ENCODE data around the gene PSMD7. TPM values are rescaled to one million over a fixed set of nuclear protein-coding genes. Genes with fewer than 3 reads are reported as not detected.
"Not testable (repeated sequence)": the region's sequence is repeated elsewhere in the genome, so short reads cannot be mapped to it uniquely, and the experiment has no call there.

Gene PSMD7
- total RNA-seq, 2 experiments from 2014 or later: 95.0 to 97.6 TPM

DNA sequence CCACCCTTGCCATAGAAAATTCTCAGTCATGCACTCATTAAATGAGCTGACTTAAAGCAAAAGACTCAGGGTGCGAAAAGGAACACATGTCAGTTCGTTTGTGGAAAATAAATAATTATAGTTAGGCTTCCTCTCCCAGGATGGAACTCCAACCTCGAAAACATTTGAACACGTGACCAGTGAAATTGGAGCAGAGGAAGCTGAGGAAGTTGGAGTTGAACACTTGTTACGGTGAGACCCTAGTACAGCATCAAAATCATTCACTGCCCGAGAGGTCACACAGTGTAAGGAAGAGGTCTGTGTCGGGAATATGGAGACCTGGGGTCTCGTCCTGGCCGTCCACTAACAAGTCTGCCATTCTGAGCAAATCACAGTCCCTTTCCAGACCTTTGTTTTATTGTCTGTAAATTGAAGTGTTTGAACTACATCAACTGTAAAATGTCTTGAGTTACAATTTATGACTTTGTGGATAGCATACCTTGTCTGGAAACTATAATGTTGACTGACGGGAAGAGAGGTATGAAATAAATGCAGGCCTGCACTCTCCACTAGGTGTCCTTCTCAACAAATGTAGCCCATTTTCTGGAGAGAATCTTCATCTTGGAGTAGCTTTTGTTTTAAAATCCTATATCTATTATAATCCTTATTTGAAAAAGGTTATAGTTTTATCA, 7.7 kb downstream of the PSMD7 start:
- CTCF ChIA-PET: interaction anchor here (0.6 to 2.0 kb wide), 6 partner anchors 9 to 207 kb away, joined by 3 to 6 read pairs (median 4); no protein-coding TSS in a partner anchor
- no peak for DNase-seq
- no peak overlapping the region for H3K4me3 Mint-ChIP-seq
- POLR2A ChIA-PET: interaction anchor here (0.7 to 2.3 kb wide), 6 partner anchors 7 to 363 kb away, joined by 3 to 12 read pairs (median 3); no protein-coding TSS in a partner anchor
- no peak overlapping the region for H3K27ac Mint-ChIP-seq
- H3K36me3 Mint-ChIP-seq (ENCODE audit: low read depth): peaks cover 74% of the 10 kb centered on the region
- H3K27me3 Mint-ChIP-seq: no peaks in the 10 kb centered on the region
- H3K9me3 Mint-ChIP-seq: no peaks in the 10 kb centered on the region
- H3K4me1 Mint-ChIP-seq: peaks cover 21% of the 10 kb centered on the region

DNA sequence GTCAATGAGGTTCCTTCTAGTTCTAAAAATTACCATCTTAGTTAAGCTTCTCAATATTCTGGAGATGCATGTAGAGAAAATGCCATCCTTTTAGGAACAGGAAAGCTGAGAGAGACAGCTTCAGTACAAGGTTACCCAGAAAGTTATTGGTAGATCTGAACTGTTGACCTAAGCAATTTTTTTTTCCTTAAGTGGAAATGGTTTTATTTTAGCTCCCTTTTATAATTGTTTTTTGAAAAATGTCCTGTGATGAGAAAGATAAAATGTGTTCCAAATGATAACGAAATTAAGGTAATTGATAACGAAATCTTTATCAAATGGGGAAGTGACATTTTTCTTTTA, 8.2 kb downstream of the PSMD7 start:
- Mint-ChIP-seq H3K36me3 (ENCODE audit: low read depth) (peaks cover 68% of the 10 kb centered on the region), H3K4me3 (no peak overlapping the region), H3K27me3 (no peaks in the 10 kb centered on the region), H3K4me1 (peaks cover 15% of the 10 kb centered on the region), H3K27ac (no peak overlapping the region), H3K9me3 (no peaks in the 10 kb centered on the region)
- ChIA-PET POLR2A (interaction anchor here (1.1 to 2.3 kb wide), 4 partner anchors 8 to 13 kb away, joined by 3 to 12 read pairs (median 4); no protein-coding TSS in a partner anchor), CTCF (interaction anchor here (0.8 to 2.0 kb wide), 5 partner anchors 9 to 162 kb away, joined by 3 to 6 read pairs (median 4); no protein-coding TSS in a partner anchor)
- no peak for DNase-seq

DNA sequence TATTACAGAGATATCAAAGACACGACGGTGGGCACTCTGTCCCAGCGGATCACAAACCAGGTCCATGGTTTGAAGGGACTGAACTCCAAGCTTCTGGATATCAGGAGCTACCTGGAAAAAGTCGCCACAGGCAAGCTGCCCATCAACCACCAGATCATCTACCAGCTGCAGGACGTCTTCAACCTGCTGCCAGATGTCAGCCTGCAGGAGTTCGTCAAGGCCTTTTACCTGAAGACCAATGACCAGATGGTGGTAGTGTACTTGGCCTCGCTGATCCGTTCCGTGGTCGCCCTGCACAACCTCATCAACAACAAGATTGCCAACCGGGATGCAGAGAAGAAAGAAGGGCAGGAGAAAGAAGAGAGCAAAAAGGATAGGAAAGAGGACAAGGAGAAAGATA, 8.7 kb downstream of the PSMD7 start:
- no peak for DNase-seq
- no peaks in the 10 kb centered on the region for H3K9me3 Mint-ChIP-seq
- ChIA-PET POLR2A (interaction anchor here (1.1 to 2.3 kb wide), 4 partner anchors 8 to 12 kb away, joined by 3 to 12 read pairs (median 4); no protein-coding TSS in a partner anchor), CTCF (interaction anchor here (0.8 to 2.0 kb wide), 4 partner anchors 9 to 161 kb away, joined by 3 to 6 read pairs (median 5); no protein-coding TSS in a partner anchor)
- no peaks in the 10 kb centered on the region for H3K27me3 Mint-ChIP-seq
- H3K36me3 Mint-ChIP-seq (ENCODE audit: low read depth): peaks cover 64% of the 10 kb centered on the region
- H3K4me3 Mint-ChIP-seq: no peak overlapping the region
- peak overlapping the region; percentile 7 for H3K27ac Mint-ChIP-seq
- H3K4me1 Mint-ChIP-seq: peaks cover 11% of the 10 kb centered on the region

DNA sequence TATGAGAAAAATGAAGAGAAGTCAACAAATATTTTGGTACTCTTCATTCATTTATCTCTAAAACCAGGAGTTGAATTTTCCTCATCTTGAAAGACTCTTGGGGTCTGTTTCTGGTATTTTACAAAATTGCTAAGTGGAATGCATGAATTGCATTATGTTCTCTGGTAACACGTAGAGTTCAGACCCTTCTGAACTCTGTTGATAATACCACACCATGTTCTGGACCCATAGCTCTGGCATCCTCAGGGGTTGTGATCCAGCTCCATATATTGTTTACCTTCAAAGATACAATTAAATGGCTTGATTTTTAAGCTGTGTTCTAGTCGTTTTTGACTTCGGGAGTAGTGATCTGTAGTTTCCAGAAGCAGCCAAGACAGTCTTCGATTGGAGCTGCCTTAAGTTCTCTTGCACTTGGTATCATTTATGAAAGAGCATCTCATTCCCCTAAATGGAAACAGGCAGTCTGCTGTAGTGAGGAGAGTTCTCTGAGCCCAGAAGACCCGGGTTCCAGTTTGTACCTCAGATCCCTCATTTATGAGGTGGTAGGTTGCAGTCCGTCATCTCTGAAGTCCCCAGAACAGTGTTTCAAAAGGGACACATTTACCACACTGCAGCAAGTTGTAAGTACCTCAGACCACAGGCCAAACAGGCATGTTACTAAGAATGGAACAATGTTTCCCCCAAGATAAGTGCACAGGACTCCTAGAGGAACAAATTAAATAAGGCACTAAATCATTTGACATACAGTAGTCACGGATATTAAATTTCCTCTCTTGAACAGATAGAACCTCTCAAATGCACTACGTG, 9.6 kb downstream of the PSMD7 start:
- Mint-ChIP-seq H3K36me3 (ENCODE audit: low read depth) (peaks cover 57% of the 10 kb centered on the region), H3K27me3 (no peaks in the 10 kb centered on the region), H3K9me3 (no peaks in the 10 kb centered on the region), H3K27ac (no peak overlapping the region), H3K4me3 (no peak overlapping the region), H3K4me1 (peaks cover 7% of the 10 kb centered on the region)
- POLR2A ChIA-PET: interaction anchor here (0.6 to 2.3 kb wide), 4 partner anchors 9 to 338 kb away, joined by 3 to 12 read pairs (median 4); no protein-coding TSS in a partner anchor
- CTCF ChIA-PET: interaction anchor here (2.0 kb wide), 1 partner anchor 11 kb away, joined by 6 read pairs; no protein-coding TSS in a partner anchor
- no peak for DNase-seq

DNA sequence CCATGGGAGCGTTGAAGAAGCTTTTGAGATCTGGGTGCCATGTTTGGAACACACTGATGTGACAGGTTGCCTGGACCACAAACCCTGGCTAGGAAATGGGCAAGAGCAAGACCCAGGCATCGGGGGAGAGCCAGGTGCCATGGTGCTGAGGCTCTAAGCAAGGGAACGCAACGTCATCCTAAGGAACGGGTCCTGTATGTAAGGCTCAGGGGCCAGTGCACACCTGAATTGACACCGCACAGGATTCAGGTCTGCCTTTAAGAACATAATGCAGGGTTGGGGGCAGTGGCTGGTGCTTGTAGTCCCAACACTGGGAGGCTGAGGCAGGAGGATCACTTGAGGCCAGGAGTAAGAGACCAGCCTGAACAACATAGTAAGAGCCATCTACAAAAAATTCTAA, 10.8 kb downstream of the PSMD7 start:
- no peak overlapping the region for H3K4me3 Mint-ChIP-seq
- H3K27ac Mint-ChIP-seq: no peak overlapping the region
- CTCF ChIA-PET: interaction anchor here (3.5 kb wide), 1 partner anchor 10 kb away, joined by 17 read pairs; the partner anchor contains the start of gene PSMD7
- H3K36me3 Mint-ChIP-seq (ENCODE audit: low read depth): peaks cover 45% of the 10 kb centered on the region
- H3K9me3 Mint-ChIP-seq: no peaks in the 10 kb centered on the region
- POLR2A ChIA-PET: interaction anchor here (1.3 kb wide), 1 partner anchor 11 kb away, joined by 10 read pairs; the partner anchor contains the start of gene PSMD7
- no peak for DNase-seq
- no peaks in the 10 kb centered on the region for H3K27me3 Mint-ChIP-seq
- peaks cover 5% of the 10 kb centered on the region for H3K4me1 Mint-ChIP-seq

DNA sequence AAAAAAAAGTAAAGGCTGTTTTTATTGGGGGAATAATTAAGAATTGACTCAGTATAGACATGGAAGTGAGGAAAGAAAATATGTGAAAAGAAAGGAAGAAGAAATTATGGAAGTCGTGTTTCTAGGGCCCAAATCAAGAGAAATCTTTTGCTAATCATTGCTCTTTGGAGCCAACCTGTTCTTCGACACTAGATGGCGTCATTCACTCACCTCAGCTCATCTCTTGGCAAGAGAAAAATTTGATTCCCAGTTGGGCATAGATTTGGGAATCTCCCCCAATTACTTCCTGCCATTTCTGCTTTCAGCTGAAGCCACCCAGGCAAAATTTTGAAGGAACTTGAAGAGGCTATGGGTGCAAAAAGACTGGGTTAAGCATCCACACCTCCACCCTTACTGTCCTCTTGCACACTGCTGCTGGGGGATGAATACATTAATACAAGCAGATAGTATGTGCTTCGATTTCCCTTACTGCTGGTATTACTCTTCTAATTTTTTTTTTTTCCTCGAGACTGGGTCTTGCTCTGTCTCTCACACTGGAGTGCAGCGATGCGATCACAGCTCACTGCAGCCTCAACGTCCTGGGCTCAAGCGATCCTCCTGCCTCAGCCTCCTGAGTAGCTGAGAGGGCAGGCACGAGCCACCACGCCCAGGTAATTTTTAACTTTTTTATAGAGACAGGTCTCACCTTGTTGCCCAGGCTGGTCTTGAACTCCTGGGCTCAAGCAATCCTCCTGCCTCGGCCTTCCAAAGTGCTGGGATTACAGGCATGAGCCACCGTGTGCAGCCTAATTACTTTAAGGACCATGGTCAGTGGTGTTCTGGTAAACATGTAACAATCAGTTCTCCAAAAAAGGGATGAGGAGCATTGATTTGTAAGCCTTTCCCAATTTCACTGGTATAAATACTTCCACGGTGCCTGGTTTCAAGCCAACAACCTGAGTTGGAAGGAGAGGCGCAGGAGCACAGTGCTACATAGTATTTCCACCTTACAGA, 13.5 kb downstream of the PSMD7 start:
- Mint-ChIP-seq H3K36me3 (ENCODE audit: low read depth) (peaks cover 21% of the 10 kb centered on the region), H3K27me3 (no peaks in the 10 kb centered on the region), H3K4me3 (no peak overlapping the region), H3K9me3 (no peaks in the 10 kb centered on the region), H3K4me1 (peaks cover 5% of the 10 kb centered on the region), H3K27ac (no peak overlapping the region)
- CTCF ChIA-PET: interaction anchor here (0.7 to 3.5 kb wide), 7 partner anchors 10 to 553 kb away, joined by 3 to 17 read pairs (median 3); partner anchors contain the start of gene PSMD7
- DNase-seq: peak; percentile 22
- POLR2A ChIA-PET: interaction anchor here (1.3 kb wide), 1 partner anchor 13 kb away, joined by 5 read pairs; no protein-coding TSS in a partner anchor

DNA sequence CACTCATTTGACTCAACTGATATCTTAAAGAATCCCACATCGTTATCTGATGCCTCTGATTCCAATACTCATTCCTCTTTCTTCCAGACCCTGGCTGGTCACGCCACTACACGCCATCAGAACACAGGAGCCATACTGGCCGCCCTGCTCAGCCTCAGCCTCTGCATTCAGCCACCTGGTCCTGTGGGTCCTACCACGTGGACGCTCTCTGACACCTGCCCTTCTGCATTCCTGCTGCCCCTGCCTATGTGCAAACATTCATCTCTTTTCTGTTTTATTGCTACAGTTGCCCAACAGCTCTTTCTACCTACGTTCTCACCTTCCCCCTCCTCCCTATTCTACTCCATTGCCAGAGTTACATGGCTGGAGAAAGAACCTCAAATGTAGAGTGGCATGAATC, 18.4 kb downstream of the PSMD7 start:
- no peak overlapping the region for H3K27ac Mint-ChIP-seq
- no peak for DNase-seq
- POLR2A ChIA-PET: interaction anchor here (1.0 kb wide), 1 partner anchor 10 kb away, joined by 3 read pairs; no protein-coding TSS in a partner anchor
- H3K4me3 Mint-ChIP-seq: no peak overlapping the region
- H3K36me3 Mint-ChIP-seq (ENCODE audit: low read depth): no peaks in the 10 kb centered on the region
- no peaks in the 10 kb centered on the region for H3K9me3 Mint-ChIP-seq
- H3K4me1 Mint-ChIP-seq: no peaks in the 10 kb centered on the region
- no peaks in the 10 kb centered on the region for H3K27me3 Mint-ChIP-seq
- CTCF ChIA-PET: interaction anchor here (1.5 kb wide), 1 partner anchor 10 kb away, joined by 6 read pairs; no protein-coding TSS in a partner anchor

DNA sequence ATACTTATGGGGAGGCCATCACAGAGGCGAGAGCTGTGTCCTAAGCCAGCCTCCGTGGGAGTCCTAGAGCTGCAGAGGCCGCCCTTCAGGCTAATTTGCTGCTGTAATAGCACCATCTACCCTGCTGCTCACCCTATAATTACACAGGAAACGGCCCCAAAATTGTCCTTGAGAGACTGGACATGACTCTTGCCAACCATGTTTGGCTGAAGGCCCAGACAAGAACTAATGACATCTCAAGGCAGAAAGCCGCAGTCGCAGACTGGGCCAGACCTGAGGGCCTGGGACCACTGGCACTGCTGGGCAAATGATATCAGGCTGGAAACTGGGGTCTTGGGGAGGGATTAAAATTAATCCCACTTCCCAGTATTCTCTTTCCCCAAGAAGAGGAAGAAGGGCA, 24.1 kb downstream of the PSMD7 start:
- ChIA-PET CTCF (interaction anchor here (0.7 kb wide), 1 partner anchor 325 kb away, joined by 3 read pairs; no protein-coding TSS in a partner anchor), POLR2A (no interaction called here)
- Mint-ChIP-seq H3K9me3 (no peaks in the 10 kb centered on the region), H3K27ac (no peak overlapping the region), H3K27me3 (no peaks in the 10 kb centered on the region), H3K4me3 (no peak overlapping the region), H3K36me3 (ENCODE audit: low read depth) (peaks cover 3% of the 10 kb centered on the region), H3K4me1 (no peaks in the 10 kb centered on the region)
- no peak for DNase-seq

DNA sequence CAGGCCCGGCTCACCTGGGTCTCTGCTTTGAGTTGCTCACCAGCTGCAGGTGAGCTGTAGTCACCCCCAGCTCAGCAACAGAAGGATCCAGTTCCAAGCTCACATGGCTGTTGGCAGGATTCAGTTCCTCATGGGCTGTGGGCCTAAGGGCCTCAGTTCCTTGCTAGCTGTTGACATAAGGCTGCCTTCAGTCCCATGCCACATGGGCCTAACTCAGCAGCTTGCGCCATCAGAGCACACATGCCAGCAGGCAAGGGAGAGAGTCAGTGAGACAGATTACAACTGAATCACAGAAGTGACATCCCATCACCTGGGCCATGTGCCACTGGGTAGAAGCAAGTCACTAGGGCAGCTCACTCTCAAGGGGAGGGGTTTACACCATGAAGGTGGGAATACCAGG, 24.7 kb downstream of the PSMD7 start:
- Mint-ChIP-seq H3K36me3 (ENCODE audit: low read depth) (peaks cover 7% of the 10 kb centered on the region), H3K4me3 (no peak overlapping the region), H3K4me1 (no peaks in the 10 kb centered on the region), H3K27me3 (no peaks in the 10 kb centered on the region), H3K9me3 (no peaks in the 10 kb centered on the region), H3K27ac (no peak overlapping the region)
- ChIA-PET CTCF (no interaction called here), POLR2A (no interaction called here)
- no peak for DNase-seq

DNA sequence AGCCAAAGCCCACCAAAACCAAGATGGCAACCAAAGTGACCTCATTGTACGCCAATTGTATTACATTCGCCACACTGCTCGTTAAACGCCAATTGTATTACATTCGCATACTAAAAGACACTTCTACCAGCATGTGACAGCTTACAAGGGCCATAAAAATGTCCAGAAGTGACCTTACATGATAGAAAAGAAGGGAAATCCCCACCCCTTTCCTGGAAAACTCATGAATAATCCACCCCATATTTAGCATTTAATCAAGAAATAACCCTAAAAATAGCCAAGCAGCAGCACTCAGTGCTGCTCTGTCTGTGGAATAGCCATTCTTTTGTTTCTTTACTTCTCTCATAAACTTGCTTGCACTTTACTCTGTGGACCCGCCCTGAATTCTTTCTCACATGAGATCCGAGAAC, 25.7 kb downstream of the PSMD7 start:
- Mint-ChIP-seq H3K27ac (no peak overlapping the region), H3K27me3 (no peaks in the 10 kb centered on the region), H3K9me3 (no peaks in the 10 kb centered on the region), H3K4me3 (no peak overlapping the region), H3K4me1 (no peaks in the 10 kb centered on the region), H3K36me3 (ENCODE audit: low read depth) (peaks cover 13% of the 10 kb centered on the region)
- no peak for DNase-seq
- CTCF ChIA-PET: no interaction called here
- POLR2A ChIA-PET: no interaction called here

DNA sequence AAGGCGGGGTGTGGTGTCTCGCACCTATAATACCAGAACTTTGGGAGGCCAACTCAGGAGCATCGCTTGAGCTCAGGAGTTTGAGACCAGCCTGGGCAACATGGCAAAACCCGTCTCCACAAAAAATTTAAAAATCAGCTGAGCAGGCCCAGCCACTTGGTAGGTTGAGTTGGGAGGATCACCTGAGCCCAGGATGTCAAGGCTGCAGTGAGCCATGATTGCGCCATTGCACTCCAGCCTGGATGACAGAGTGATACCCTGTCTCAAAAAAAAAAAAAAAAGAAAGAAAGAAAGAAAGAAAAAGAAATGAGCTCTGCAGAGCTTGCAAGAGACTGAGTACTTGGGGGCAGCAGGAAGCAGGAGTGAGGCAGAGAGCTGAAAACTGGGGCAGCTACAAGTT, 28.2 kb downstream of the PSMD7 start:
- H3K36me3 Mint-ChIP-seq (ENCODE audit: low read depth): peaks cover 22% of the 10 kb centered on the region
- H3K27me3 Mint-ChIP-seq, H3K27ac Mint-ChIP-seq, H3K4me3 Mint-ChIP-seq, H3K9me3 Mint-ChIP-seq, DNase-seq, POLR2A ChIA-PET, H3K4me1 Mint-ChIP-seq: not testable (repeated sequence)
- CTCF ChIA-PET: interaction anchor here (0.7 kb wide), 1 partner anchor 46 kb away, joined by 3 read pairs; no protein-coding TSS in a partner anchor

DNA sequence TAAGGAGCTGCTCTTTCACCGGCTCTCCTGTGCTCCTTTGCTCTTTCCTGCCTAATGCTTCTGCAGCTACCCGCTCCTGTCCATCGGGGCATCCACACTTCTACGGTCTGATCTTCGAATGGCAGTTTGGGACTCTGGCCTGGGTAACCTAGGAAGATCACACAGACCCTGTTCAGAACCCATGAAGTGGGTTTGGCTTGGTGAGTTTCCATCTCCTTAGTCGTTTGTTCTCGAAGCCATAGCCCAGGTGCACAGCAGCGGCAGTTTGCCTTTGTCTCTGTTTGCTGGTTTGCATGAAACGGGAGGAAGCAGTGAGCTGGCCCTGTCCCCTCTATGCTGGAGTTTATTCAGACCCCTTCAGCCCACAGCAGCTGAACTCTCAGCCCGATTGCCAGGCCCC, 29.0 kb downstream of the PSMD7 start:
- H3K27me3 Mint-ChIP-seq: no peaks in the 10 kb centered on the region
- no peaks in the 10 kb centered on the region for H3K9me3 Mint-ChIP-seq
- H3K27ac Mint-ChIP-seq: no peak overlapping the region
- ChIA-PET POLR2A (no interaction called here), CTCF (no interaction called here)
- peaks cover 22% of the 10 kb centered on the region for H3K36me3 Mint-ChIP-seq (ENCODE audit: low read depth)
- DNase-seq: no peak
- H3K4me1 Mint-ChIP-seq: no peaks in the 10 kb centered on the region
- no peak overlapping the region for H3K4me3 Mint-ChIP-seq

Data from activated CD4-positive, alpha-beta memory T cell treated with anti-CD3 and anti-CD28 coated beads, Interleukin-2, amount 10 ng/mL, durations not matched to agents 7 days and 5 days (primary cell).